Parathyroid adenoma (tissue), 2 donors: ENCODE results near the gene MUC6.

Experiments
- H2AFZ ChIP-seq: fragments of 300-600 bp; sonication (generic); one replicate; pipeline ENCODE4 v1.7.0; 2017; ENCODE audit warnings: antibody characterized with exemption, mild to moderate bottlenecking
- H3K27ac ChIP-seq: fragments of 300-600 bp; sonication (generic); one replicate; pipeline ENCODE4 v1.7.0; 2017
- H3K27me3 ChIP-seq: fragments of 300-600 bp; sonication (generic); one replicate; pipeline ENCODE4 v1.7.0; 2017; ENCODE audit warnings: low read length; ENCODE audit not compliant: control insufficient read depth, insufficient read depth
- H3K36me3 ChIP-seq: fragments of 300-600 bp; sonication (generic); one replicate; pipeline ENCODE4 v1.7.0; 2017; ENCODE audit warnings: low read length; ENCODE audit not compliant: control insufficient read depth, insufficient read depth
- H3K4me1 ChIP-seq: fragments of 300-600 bp; sonication (generic); one replicate; pipeline ENCODE4 v1.7.0; 2017; ENCODE audit warnings: control low read depth
- H3K4me2 ChIP-seq: fragments of 300-600 bp; sonication (generic); one replicate; pipeline ENCODE4 v1.7.0; 2017; ENCODE audit warnings: low read length
- H3K4me3 ChIP-seq: fragments of 300-600 bp; sonication (generic); one replicate; pipeline ENCODE4 v1.7.0; 2017; ENCODE audit warnings: low read depth, low read length
- H3K79me2 ChIP-seq: fragments of 300-600 bp; sonication (generic); one replicate; pipeline ENCODE4 v1.7.0; 2017; ENCODE audit warnings: control low read depth
- H3K9ac ChIP-seq: fragments of 300-600 bp; sonication (generic); one replicate; pipeline ENCODE4 v1.7.0; 2017; ENCODE audit warnings: mild to moderate bottlenecking
- H3K9me3 ChIP-seq: fragments of 300-600 bp; sonication (generic); one replicate; pipeline ENCODE4 v1.7.0; 2017; ENCODE audit warnings: low read length; ENCODE audit not compliant: control insufficient read depth
- CTCF ChIP-seq: fragments of 300-600 bp; sonication (generic); IDR thresholded peaks from one replicate; pipeline ENCODE4 v1.7.0; 2017; ENCODE audit warnings: antibody characterized with exemption, mild to moderate bottlenecking
- donor health status: primary hyperparathyroidism.

The MUC6 gene

GRCh38 chr11:1037506-1038055 is 1.1 kb upstream of the MUC6 start:
- Histone ChIP-seq H3K4me1 (no peaks in the 10 kb centered on the region), H3K27me3 (no peaks in the 10 kb centered on the region), H3K9ac (no peak overlapping the region), H3K36me3 (no peaks in the 10 kb centered on the region), H2AFZ (no peak overlapping the region), H3K4me2 (no peak overlapping the region), H3K9me3 (no peaks in the 10 kb centered on the region), H3K4me3 (no peak overlapping the region), H3K79me2 (no peaks in the 10 kb centered on the region), H3K27ac (no peak overlapping the region)
- TF ChIP-seq CTCF, result no peak

- TF ChIP-seq CTCF, result no peak
- Histone ChIP-seq H3K9ac (no peak overlapping the region), H3K4me2 (no peak overlapping the region), H3K9me3 (no peaks in the 10 kb centered on the region), H3K4me3 (no peak overlapping the region), H3K27me3 (no peaks in the 10 kb centered on the region), H3K79me2 (no peaks in the 10 kb centered on the region), H3K36me3 (no peaks in the 10 kb centered on the region), H3K27ac (no peak overlapping the region), H3K4me1 (no peaks in the 10 kb centered on the region), H2AFZ (no peak overlapping the region)
Measured at GRCh38 chr11:1036931-1037330, 413 bp upstream of the MUC6 start.

- TF ChIP-seq CTCF, result no peak
- no peak overlapping the region for H3K27ac ChIP-seq
- no peak overlapping the region for H3K4me3 ChIP-seq
Measured at GRCh38 chr11:1035577-1036283, 788 bp downstream of the MUC6 start.

GRCh38 chr11:1034456-1035295 is 1.8 kb downstream of the MUC6 start:
- H3K9me3 ChIP-seq, result no peaks in the 10 kb centered on the region
- no peak overlapping the region for H3K9ac ChIP-seq
- no peak overlapping the region for H3K27ac ChIP-seq

More at GRCh38 chr11:1035577-1036283, 788 bp downstream of the MUC6 start:
- no peak overlapping the region for H3K9ac ChIP-seq
- no peak overlapping the region for H3K4me2 ChIP-seq
- no peaks in the 10 kb centered on the region for H3K27me3 ChIP-seq
- H3K36me3 ChIP-seq, result no peaks in the 10 kb centered on the region
- no peaks in the 10 kb centered on the region for H3K4me1 ChIP-seq
- H3K79me2 ChIP-seq, result no peaks in the 10 kb centered on the region
- H2AFZ ChIP-seq, result no peak overlapping the region
- no peaks in the 10 kb centered on the region for H3K9me3 ChIP-seq

More at GRCh38 chr11:1034456-1035295, 1.8 kb downstream of the MUC6 start:
- Histone ChIP-seq H2AFZ (no peak overlapping the region), H3K4me2 (no peak overlapping the region), H3K36me3 (no peaks in the 10 kb centered on the region), H3K4me3 (no peak overlapping the region), H3K27me3 (no peaks in the 10 kb centered on the region), H3K4me1 (no peaks in the 10 kb centered on the region), H3K79me2 (no peaks in the 10 kb centered on the region)
- no peak for TF ChIP-seq CTCF
